Rectal smooth muscle tissue (tissue), 1 donor: ENCODE measurements around the gene GON4L.
"Not testable (repeated sequence)": the region's sequence is repeated elsewhere in the genome, so short reads cannot be mapped to it uniquely, and the experiment has no call there.

Source experiments
- H3K27ac ChIP-seq: one replicate; pipeline ENCODE4 v1.7.0; 2013; ENCODE audit warnings: low read depth, low read length, inconsistent platforms
- H3K27me3 ChIP-seq: one replicate; pipeline ENCODE4 v1.7.0; 2013; ENCODE audit warnings: low read length; ENCODE audit not compliant: control insufficient read depth, insufficient read depth
- H3K36me3 ChIP-seq: one replicate; pipeline ENCODE4 v1.7.0; 2013; ENCODE audit warnings: low read length; ENCODE audit not compliant: control insufficient read depth, insufficient read depth
- H3K4me1 ChIP-seq: one replicate; pipeline ENCODE4 v1.7.0; 2013; ENCODE audit warnings: low read length; ENCODE audit not compliant: control insufficient read depth, insufficient read depth
- H3K4me3 ChIP-seq: one replicate; pipeline ENCODE4 v1.7.0; 2013; ENCODE audit warnings: low read length
- H3K9ac ChIP-seq: one replicate; pipeline ENCODE4 v1.7.0; 2013; ENCODE audit warnings: low read length

The GON4L gene

GRCh38 chr1:155835548-155835947 is 21.5 kb downstream of the GON4L start:
- no peaks in the 10 kb centered on the region for H3K4me1 ChIP-seq
- H3K27ac ChIP-seq, result no peak overlapping the region
- no peak overlapping the region for H3K9ac ChIP-seq
- H3K27me3 ChIP-seq, result no peaks in the 10 kb centered on the region
- no peaks in the 10 kb centered on the region for H3K36me3 ChIP-seq
- no peak overlapping the region for H3K4me3 ChIP-seq

GRCh38 chr1:155834927-155835399 is 22.1 kb downstream of the GON4L start:
- H3K27ac ChIP-seq, H3K36me3 ChIP-seq, H3K4me1 ChIP-seq, H3K27me3 ChIP-seq, H3K4me3 ChIP-seq, H3K9ac ChIP-seq: not testable (repeated sequence)

GRCh38 chr1:155834296-155834926 is 22.6 kb downstream of the GON4L start:
- Histone ChIP-seq H3K9ac (no peak overlapping the region), H3K27me3 (no peaks in the 10 kb centered on the region), H3K4me3 (no peak overlapping the region), H3K36me3 (no peaks in the 10 kb centered on the region), H3K4me1 (no peaks in the 10 kb centered on the region), H3K27ac (no peak overlapping the region)

GRCh38 chr1:155833665-155834295 is 23.2 kb downstream of the GON4L start:
- no peaks in the 10 kb centered on the region for H3K36me3 ChIP-seq
- H3K27ac ChIP-seq, result no peak overlapping the region
- no peaks in the 10 kb centered on the region for H3K27me3 ChIP-seq
- H3K9ac ChIP-seq, result no peak overlapping the region
- H3K4me1 ChIP-seq, result no peaks in the 10 kb centered on the region
- H3K4me3 ChIP-seq, result no peak overlapping the region

- Histone ChIP-seq H3K36me3 (no peaks in the 10 kb centered on the region), H3K27ac (no peak overlapping the region), H3K9ac (no peak overlapping the region), H3K4me1 (no peaks in the 10 kb centered on the region), H3K27me3 (no peaks in the 10 kb centered on the region), H3K4me3 (no peak overlapping the region)
Observed at GRCh38 chr1:155831279-155831976, 25.6 kb downstream of the GON4L start.

- H3K27ac ChIP-seq, result no peak overlapping the region
- no peak overlapping the region for H3K9ac ChIP-seq
- H3K4me3 ChIP-seq, result no peak overlapping the region
- no peaks in the 10 kb centered on the region for H3K4me1 ChIP-seq
- H3K27me3 ChIP-seq, result no peaks in the 10 kb centered on the region
- peaks cover 6% of the 10 kb centered on the region for H3K36me3 ChIP-seq
Observed at GRCh38 chr1:155827450-155827849, 29.6 kb downstream of the GON4L start.

- no peaks in the 10 kb centered on the region for H3K4me1 ChIP-seq
- H3K4me3 ChIP-seq, result no peak overlapping the region
- no peak overlapping the region for H3K27ac ChIP-seq
- no peaks in the 10 kb centered on the region for H3K27me3 ChIP-seq
- no peak overlapping the region for H3K9ac ChIP-seq
- peaks cover 16% of the 10 kb centered on the region for H3K36me3 ChIP-seq
Observed at GRCh38 chr1:155816351-155816750, 40.7 kb downstream of the GON4L start.

GRCh38 chr1:155813672-155814071 is 43.3 kb downstream of the GON4L start:
- Histone ChIP-seq H3K4me3 (no peak overlapping the region), H3K27ac (no peak overlapping the region), H3K36me3 (peaks cover 10% of the 10 kb centered on the region), H3K27me3 (no peaks in the 10 kb centered on the region), H3K9ac (no peak overlapping the region), H3K4me1 (no peaks in the 10 kb centered on the region)

- no peak overlapping the region for H3K4me3 ChIP-seq
- no peaks in the 10 kb centered on the region for H3K4me1 ChIP-seq
- no peaks in the 10 kb centered on the region for H3K27me3 ChIP-seq
- H3K36me3 ChIP-seq, result peaks cover 10% of the 10 kb centered on the region
- no peak overlapping the region for H3K9ac ChIP-seq
- no peak overlapping the region for H3K27ac ChIP-seq
Observed at GRCh38 chr1:155812878-155813277, 44.1 kb downstream of the GON4L start.

GRCh38 chr1:155809088-155809487 is 47.9 kb downstream of the GON4L start:
- peaks cover 14% of the 10 kb centered on the region for H3K36me3 ChIP-seq
- no peak overlapping the region for H3K4me3 ChIP-seq
- no peak overlapping the region for H3K27ac ChIP-seq
- H3K9ac ChIP-seq, result no peak overlapping the region
- no peaks in the 10 kb centered on the region for H3K4me1 ChIP-seq
- no peaks in the 10 kb centered on the region for H3K27me3 ChIP-seq

GRCh38 chr1:155801149-155801548 is 55.9 kb downstream of the GON4L start:
- Histone ChIP-seq H3K27me3 (no peaks in the 10 kb centered on the region), H3K4me3 (no peak overlapping the region), H3K27ac (no peak overlapping the region), H3K9ac (no peak overlapping the region), H3K4me1 (no peaks in the 10 kb centered on the region), H3K36me3 (peaks cover 15% of the 10 kb centered on the region)

- H3K27me3 ChIP-seq, H3K9ac ChIP-seq, H3K27ac ChIP-seq, H3K36me3 ChIP-seq, H3K4me1 ChIP-seq, H3K4me3 ChIP-seq: not testable (repeated sequence)
Observed at GRCh38 chr1:155795618-155796017, 61.4 kb downstream of the GON4L start.
